B cell (primary cell): ENCODE data around the gene PEDS1. TPM values are rescaled to one million over a fixed set of nuclear protein-coding genes. Genes with fewer than 3 reads are reported as not detected.

ENCODE experiments used
- ATAC-seq: fragments of 200-7000 bp; cut with Tn5 transposase; one replicate; pipeline ENCODE4 v1.10.0; 2021; ENCODE audit warnings: low read depth, mild to moderate bottlenecking, moderate number of reproducible peaks, moderate library complexity
- CTCF ChIA-PET: fragments of 350-600 bp; sonication (Branson Sonifier 250); formaldehyde crosslinking; loops from one replicate; lab custom pipeline; 2021; ENCODE audit warnings: antibody characterized with exemption, inconsistent platforms; lab: Charles Lee
- POLR2A ChIA-PET: fragments of 350-600 bp; sonication (Branson Sonifier 250); formaldehyde crosslinking; loops from one replicate; lab custom pipeline; 2021; ENCODE audit warnings: antibody characterized with exemption; lab: Charles Lee
- DNase-seq: peaks from one replicate; pipeline ENCODE4 v3.0.0; 2013
- H2AFZ ChIP-seq: 2 replicates; pipeline ENCODE4 v1.6.1; 2012; ENCODE audit warnings: mild to moderate bottlenecking, low read depth, low read length; ENCODE audit not compliant: insufficient read depth, poor library complexity, severe bottlenecking
- H3K27ac ChIP-seq, 2 donors: 1 replicate in 1 of 2; 2 replicates in 1 of 2; pipeline ENCODE4 v1.5.1; 2012 to 2013; ENCODE audit warnings: low read length in 2 of 2, mild to moderate bottlenecking in 2 of 2, moderate library complexity in 1 of 2
- H3K27me3 ChIP-seq, 4 experiments: fragments of 200-600 bp in 1 of 4; sonication (generic) in 1 of 4; replicated peaks in 1 of 4; 1 replicate in 2 of 4; 2 replicates in 2 of 4; pipeline versions ENCODE4 v1.6.1 to v1.7.0; 2013 to 2016; ENCODE audit warnings: low read length in 3 of 4, mild to moderate bottlenecking in 2 of 4, mixed read lengths in 1 of 4, moderate library complexity in 1 of 4; ENCODE audit not compliant: insufficient read depth in 4 of 4, control insufficient read depth in 3 of 4; ENCODE audit errors: control extremely low read depth in 1 of 4
- H3K36me3 ChIP-seq, 2 experiments: replicated peaks in 1 of 2; 1 replicate in 1 of 2; 2 replicates in 1 of 2; pipeline versions ENCODE4 v1.6.1 to v1.7.1; 2013; ENCODE audit warnings: low read length in 1 of 2; ENCODE audit not compliant: insufficient read depth in 2 of 2, control insufficient read depth in 1 of 2; ENCODE audit errors: control extremely low read depth in 1 of 2, extremely low read depth in 1 of 2
- H3K4me1 ChIP-seq, 2 donors: fragments of 200-600 bp in 1 of 2; sonication (generic) in 1 of 2; 1 replicate in 1 of 2; 2 replicates in 1 of 2; pipeline versions ENCODE4 v1.5.1 to v1.6.1; 2013 to 2017; ENCODE audit warnings: low read length in 2 of 2; ENCODE audit not compliant: control insufficient read depth in 2 of 2, insufficient read depth in 2 of 2
- H3K4me2 ChIP-seq: replicated peaks from 2 replicates; pipeline ENCODE3; 2012; ENCODE audit warnings: mild to moderate bottlenecking, low read depth, low read length; ENCODE audit not compliant: poor library complexity, severe bottlenecking
- H3K4me3 ChIP-seq, 5 experiments: fragments of 200-600 bp in 1 of 5; sonication (generic) in 1 of 5; 1 replicate in 3 of 5; 2 replicates in 2 of 5; pipeline versions ENCODE4 v1.5.1 to v1.7.0; 2011 to 2016; ENCODE audit warnings: low read length in 4 of 5, mild to moderate bottlenecking in 4 of 5, low read depth in 2 of 5, control low read depth in 1 of 5, moderate library complexity in 1 of 5; ENCODE audit not compliant: insufficient read depth in 1 of 5; ENCODE audit errors: control extremely low read depth in 1 of 5, extremely low read depth in 1 of 5
- H3K79me2 ChIP-seq: fragments of 200-600 bp; sonication (generic); one replicate; pipeline ENCODE4 v1.6.0; 2016; ENCODE audit warnings: low read length; ENCODE audit not compliant: control insufficient read depth, insufficient read depth
- H3K9ac ChIP-seq: fragments of 200-600 bp; sonication (generic); 2 replicates; pipeline ENCODE4 v1.6.1; 2017; ENCODE audit warnings: mild to moderate bottlenecking, low read length, moderate library complexity
- H3K9me3 ChIP-seq, 3 donors: one replicate each; pipeline versions ENCODE4 v1.6.1 to v1.7.1; 2013; ENCODE audit warnings: low read length in 2 of 3; ENCODE audit not compliant: control insufficient read depth in 2 of 3, insufficient read depth in 1 of 3; ENCODE audit errors: control extremely low read depth in 1 of 3
- H4K20me1 ChIP-seq: 2 replicates; pipeline ENCODE4 v1.6.0; 2012; ENCODE audit warnings: mild to moderate bottlenecking, low read length; ENCODE audit not compliant: insufficient read depth, control insufficient read depth, poor library complexity, severe bottlenecking
- H3K27ac Mint-ChIP-seq: one replicate; pipeline ENCODE4 v1.8.0; 2021; ENCODE audit warnings: mixed read lengths
- H3K27me3 Mint-ChIP-seq: one replicate; pipeline ENCODE4 v1.8.0; 2021; ENCODE audit warnings: mixed read lengths
- H3K4me1 Mint-ChIP-seq: one replicate; pipeline ENCODE4 v1.8.0; 2021; ENCODE audit warnings: mixed read lengths
- H3K4me3 Mint-ChIP-seq: one replicate; pipeline ENCODE4 v1.8.0; 2021; ENCODE audit warnings: mixed read lengths
- H3K9me3 Mint-ChIP-seq: one replicate; pipeline ENCODE4 v1.8.0; 2022; ENCODE audit warnings: mixed read lengths; ENCODE audit not compliant: insufficient read depth
- EZH2 ChIP-seq: IDR thresholded peaks from 2 replicates; pipeline ENCODE4 v1.6.1; 2012; ENCODE audit warnings: borderline replicate concordance, low read depth, mild to moderate bottlenecking, moderate library complexity, low read length; ENCODE audit not compliant: insufficient read depth, poor library complexity, severe bottlenecking
- WGBS: methylation state at CpG from one replicate; pipeline ENCODE4 v1.1.5; 2013; ENCODE audit warnings: missing lambda C conversion rate; ENCODE audit not compliant: insufficient coverage; 5-methylcytosine and 5-hydroxymethylcytosine counted together
- intact Hi-C: fragments of 100-400 bp; cut with micrococcal nuclease; formaldehyde crosslinking; loops from one replicate; pipeline ENCODE4 v1.10.0; 2022
- polyA plus RNA-seq: library from polyadenylated mRNA; depleted of rRNA; stranded (reverse); fragments of >200 nt; gene quantifications from 2 replicates; pipeline ENCODE4 v1.2.3, GENCODE V29; 2012
- total RNA-seq, 2 donors: library from RNA; stranded (reverse); fragments of 120-200 nt in 1 of 2; gene quantifications; 1 replicate in 1 of 2; 2 replicates in 1 of 2; pipeline versions ENCODE4 v1.2.3 to v1.2.4, GENCODE V29; 2013 to 2022
- TF ChIP-seq, protein P1 (sequence below): fragments of 200-600 bp; IDR thresholded peaks from one replicate; pipeline ENCODE4 v1.8.0; 2022; ENCODE audit warnings: antibody characterized with exemption, mild to moderate bottlenecking

The PEDS1 gene
- total and polyA plus RNA-seq, 2 donors (not counting 1 experiment from before 2014, with no cell fraction given) = 11.2 to 38.7 TPM

DNA sequence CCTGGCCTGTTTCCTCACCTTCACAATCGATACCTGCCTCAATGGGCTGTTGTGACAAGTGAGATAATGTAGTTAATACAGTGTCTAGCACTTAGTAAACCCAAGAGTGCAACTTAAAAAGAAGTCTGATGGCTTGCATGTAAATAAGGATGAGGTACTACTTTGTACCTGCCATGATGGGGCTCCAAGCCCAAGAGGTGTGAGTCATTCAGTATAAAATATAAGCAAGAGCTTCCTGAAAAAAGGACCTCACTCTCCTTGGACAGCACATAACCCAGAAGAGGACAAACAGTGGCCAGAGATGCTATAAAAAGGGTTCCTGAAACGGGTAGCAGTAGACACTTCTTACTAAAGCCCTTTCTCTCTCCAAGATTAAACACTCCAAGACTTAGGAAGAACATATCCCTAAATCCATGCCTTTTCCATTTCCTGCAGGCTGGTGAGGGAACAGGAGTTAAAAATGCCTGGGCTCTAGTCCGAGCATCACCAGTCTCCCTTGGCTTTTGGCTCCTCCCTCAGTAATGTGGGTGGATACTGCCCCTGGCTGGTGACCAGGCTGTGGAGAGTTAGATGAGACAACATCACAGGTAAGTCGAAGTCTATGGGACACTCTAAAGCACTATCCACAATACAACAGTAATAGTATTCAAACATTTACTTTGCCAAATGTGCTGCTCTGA is 44.8 kb downstream of the PEDS1 start:
- peaks cover 100% of the 10 kb centered on the region for H3K79me2 ChIP-seq
- no peak overlapping the region for H3K9ac ChIP-seq
- peaks cover 72% of the 10 kb centered on the region for H3K4me1 Mint-ChIP-seq
- H3K4me1 ChIP-seq = peaks cover 53 to 56% of the 10 kb centered on the region in 2 donors
- H3K27me3 ChIP-seq = no peaks in the 10 kb centered on the region
- H3K9me3 Mint-ChIP-seq = no peaks in the 10 kb centered on the region
- POLR2A ChIA-PET = no interaction called here
- peaks cover 85% of the 10 kb centered on the region for H4K20me1 ChIP-seq
- no peak overlapping the region for H2AFZ ChIP-seq
- ATAC-seq = no peak
- H3K4me3 ChIP-seq = no peak overlapping the region
- peaks cover 0 to 18% of the 10 kb centered on the region in 2 experiments for H3K36me3 ChIP-seq
- no CpG with 5 or more reads among the region's 4 CpGs for WGBS
- TF ChIP-seq, protein P1, sequence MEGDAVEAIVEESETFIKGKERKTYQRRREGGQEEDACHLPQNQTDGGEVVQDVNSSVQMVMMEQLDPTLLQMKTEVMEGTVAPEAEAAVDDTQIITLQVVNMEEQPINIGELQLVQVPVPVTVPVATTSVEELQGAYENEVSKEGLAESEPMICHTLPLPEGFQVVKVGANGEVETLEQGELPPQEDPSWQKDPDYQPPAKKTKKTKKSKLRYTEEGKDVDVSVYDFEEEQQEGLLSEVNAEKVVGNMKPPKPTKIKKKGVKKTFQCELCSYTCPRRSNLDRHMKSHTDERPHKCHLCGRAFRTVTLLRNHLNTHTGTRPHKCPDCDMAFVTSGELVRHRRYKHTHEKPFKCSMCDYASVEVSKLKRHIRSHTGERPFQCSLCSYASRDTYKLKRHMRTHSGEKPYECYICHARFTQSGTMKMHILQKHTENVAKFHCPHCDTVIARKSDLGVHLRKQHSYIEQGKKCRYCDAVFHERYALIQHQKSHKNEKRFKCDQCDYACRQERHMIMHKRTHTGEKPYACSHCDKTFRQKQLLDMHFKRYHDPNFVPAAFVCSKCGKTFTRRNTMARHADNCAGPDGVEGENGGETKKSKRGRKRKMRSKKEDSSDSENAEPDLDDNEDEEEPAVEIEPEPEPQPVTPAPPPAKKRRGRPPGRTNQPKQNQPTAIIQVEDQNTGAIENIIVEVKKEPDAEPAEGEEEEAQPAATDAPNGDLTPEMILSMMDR = no peak
- no peak for TF ChIP-seq EZH2
- no peaks in the 10 kb centered on the region for H3K27me3 Mint-ChIP-seq
- peak overlapping the region in 1 of 2 donors; percentile 55 for H3K27ac ChIP-seq
- no peaks in the 10 kb centered on the region for H3K9me3 ChIP-seq
- CTCF ChIA-PET = interaction anchor here (1.1 to 2.8 kb wide), 4 partner anchors 12 to 129 kb away, joined by 4 to 12 read pairs (median 8); no protein-coding TSS in a partner anchor
- intact Hi-C loops = no loop called here
- H3K27ac Mint-ChIP-seq = peak overlapping the region; percentile 32
- DNase-seq = no peak
- H3K4me2 ChIP-seq = peak overlapping the region; percentile 7
- H3K4me3 Mint-ChIP-seq = peak overlapping the region; percentile 8

DNA sequence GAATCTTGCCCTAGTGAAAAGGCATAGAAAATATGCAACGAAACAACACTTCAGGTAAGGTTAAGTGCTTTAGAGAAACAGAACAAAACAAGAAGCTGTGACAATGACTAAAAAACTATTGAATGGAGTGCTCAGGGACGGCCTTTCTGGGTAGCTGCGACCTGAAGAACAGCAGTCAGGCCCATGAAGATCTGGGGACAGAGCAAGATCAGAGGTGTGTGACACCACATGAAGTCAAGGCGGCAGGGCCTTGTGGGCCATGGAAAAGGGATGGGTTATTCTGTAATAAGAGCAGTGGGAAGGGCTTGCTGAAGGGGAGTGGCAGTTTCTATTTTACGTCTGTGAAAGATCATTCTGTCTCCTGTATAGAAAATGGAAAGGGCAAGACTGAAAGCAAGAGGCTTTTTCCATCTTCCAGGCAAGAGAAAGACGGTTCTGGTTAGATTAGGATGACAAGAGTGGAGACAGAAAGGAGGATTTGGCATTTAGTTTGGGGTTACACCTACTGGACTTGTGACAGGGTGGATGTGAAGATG is 45.7 kb downstream of the PEDS1 start:
- CTCF ChIA-PET = no interaction called here
- Histone ChIP-seq H3K36me3 (peaks cover 0 to 20% of the 10 kb centered on the region in 2 experiments), H3K9ac (no peak overlapping the region), H2AFZ (no peak overlapping the region), H3K4me1 (peaks cover 51% of the 10 kb centered on the region in 2 donors), H3K9me3 (no peaks in the 10 kb centered on the region), H3K79me2 (peaks cover 100% of the 10 kb centered on the region), H3K4me3 (no peak overlapping the region), H3K27ac (peak overlapping the region in 1 of 2 donors; percentile 30), H3K27me3 (no peaks in the 10 kb centered on the region), H4K20me1 (peaks cover 94% of the 10 kb centered on the region), H3K4me2 (no peak overlapping the region)
- Mint-ChIP-seq H3K4me3 (no peak overlapping the region), H3K9me3 (no peaks in the 10 kb centered on the region), H3K27me3 (no peaks in the 10 kb centered on the region), H3K27ac (peak overlapping the region; percentile 51), H3K4me1 (peaks cover 69% of the 10 kb centered on the region)
- intact Hi-C loops = no loop called here
- ATAC-seq (no peak), DNase-seq (no peak)
- TF ChIP-seq, protein P1 = no peak
- TF ChIP-seq EZH2 = no peak
- POLR2A ChIA-PET = no interaction called here
- WGBS = 86% methylated on average over 5 of the region's 6 CpGs
